ENCODE measurements around the gene NF1.
"Not testable (repeated sequence)": the region's sequence is repeated elsewhere in the genome, so short reads cannot be mapped to it uniquely, and the experiment has no call there.

NF1 gene

GRCh38 chr17:31195305-31195704 lies 100.5 kb downstream of the NF1 start:
- no peak for DNase-seq

- DNase-seq: no peak
Measured at GRCh38 chr17:31198026-31198425, 103.2 kb downstream of the NF1 start.

- DNase-seq: not testable (repeated sequence)
Measured at GRCh38 chr17:31198666-31199065, 103.9 kb downstream of the NF1 start.

- DNase-seq: no peak
Measured at GRCh38 chr17:31200287-31200686, 105.5 kb downstream of the NF1 start.

GRCh38 chr17:31202968-31203367 lies 108.2 kb downstream of the NF1 start:
- DNase-seq: no peak

- DNase-seq: no peak
Measured at GRCh38 chr17:31211352-31212012, 116.7 kb downstream of the NF1 start.

- DNase-seq: peak; percentile 84
Measured at GRCh38 chr17:31216031-31216751, 121.4 kb downstream of the NF1 start.

GRCh38 chr17:31224366-31224765 lies 129.6 kb downstream of the NF1 start:
- peak; percentile 9 for DNase-seq

GRCh38 chr17:31225831-31226230 lies 131.1 kb downstream of the NF1 start:
- no peak for DNase-seq

GRCh38 chr17:31226373-31226772 lies 131.6 kb downstream of the NF1 start:
- DNase-seq: no peak

GRCh38 chr17:31226950-31227349 lies 132.2 kb downstream of the NF1 start:
- no peak for DNase-seq

GRCh38 chr17:31231852-31232251 lies 137.1 kb downstream of the NF1 start:
- DNase-seq: no peak

GRCh38 chr17:31235110-31235509 lies 140.3 kb downstream of the NF1 start:
- no peak for DNase-seq

- no peak for DNase-seq
Measured at GRCh38 chr17:31236137-31236536, 141.4 kb downstream of the NF1 start.

GRCh38 chr17:31236712-31237111 lies 141.9 kb downstream of the NF1 start:
- no peak for DNase-seq

GRCh38 chr17:31241116-31241515 lies 146.3 kb downstream of the NF1 start:
- no peak for DNase-seq

GRCh38 chr17:31248986-31249834 lies 154.4 kb downstream of the NF1 start:
- DNase-seq: no peak

GRCh38 chr17:31249835-31250141 lies 155.0 kb downstream of the NF1 start:
- no peak for DNase-seq

- DNase-seq: no peak
Measured at GRCh38 chr17:31250229-31250628, 155.5 kb downstream of the NF1 start.

GRCh38 chr17:31251105-31251969 lies 156.6 kb downstream of the NF1 start:
- DNase-seq: no peak

- no peak for DNase-seq
Measured at GRCh38 chr17:31251970-31252328, 157.2 kb downstream of the NF1 start.

GRCh38 chr17:31252741-31253140 lies 158.0 kb downstream of the NF1 start:
- DNase-seq: no peak

- DNase-seq: no peak
Measured at GRCh38 chr17:31254654-31255053, 159.9 kb downstream of the NF1 start.
